Stimulated activated CD4-positive, alpha-beta T cell treated with anti-CD3 and anti-CD28 coated beads, Interleukin-1b, Interleukin-23, amount 100 ng/mL, for 24 hours (primary cell): Measurements from ENCODE around the gene ZBED6.
"Not testable (repeated sequence)": the region's sequence is repeated elsewhere in the genome, so short reads cannot be mapped to it uniquely, and the experiment has no call there.

ENCODE experiments used
- DNase-seq, 4 experiments: peaks; one replicate each; pipeline ENCODE4 v3.0.0-alpha.2; 2020; ENCODE audit warnings: low read depth in 4 of 4, low spot score in 1 of 4

The ZBED6 gene

GRCh38 chr1:203778789-203779188, 16.6 kb upstream of the ZBED6 start:
- DNase-seq, result no peak

GRCh38 chr1:203781962-203782361, 13.5 kb upstream of the ZBED6 start:
- no peak for DNase-seq

DNA sequence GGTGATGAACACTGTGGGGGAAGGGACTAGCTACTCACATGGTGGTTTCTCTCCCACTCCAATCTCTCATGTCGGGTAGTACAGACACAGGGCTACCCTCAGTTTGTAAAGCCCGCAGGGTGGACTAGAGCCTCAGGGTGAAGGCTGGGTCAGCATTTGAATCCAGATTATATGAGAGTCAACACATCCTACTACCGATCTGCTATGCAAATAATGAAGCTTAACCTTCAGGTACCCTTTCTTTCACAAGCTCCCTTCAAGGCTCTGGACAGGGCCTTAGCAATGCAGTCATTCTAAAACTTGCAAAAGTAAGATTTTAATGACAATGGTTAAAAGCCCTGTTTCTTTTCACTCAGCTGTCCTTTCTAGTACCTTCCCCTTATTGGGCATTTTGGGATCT, 5.5 kb upstream of the ZBED6 start:
- no peak for DNase-seq

DNA sequence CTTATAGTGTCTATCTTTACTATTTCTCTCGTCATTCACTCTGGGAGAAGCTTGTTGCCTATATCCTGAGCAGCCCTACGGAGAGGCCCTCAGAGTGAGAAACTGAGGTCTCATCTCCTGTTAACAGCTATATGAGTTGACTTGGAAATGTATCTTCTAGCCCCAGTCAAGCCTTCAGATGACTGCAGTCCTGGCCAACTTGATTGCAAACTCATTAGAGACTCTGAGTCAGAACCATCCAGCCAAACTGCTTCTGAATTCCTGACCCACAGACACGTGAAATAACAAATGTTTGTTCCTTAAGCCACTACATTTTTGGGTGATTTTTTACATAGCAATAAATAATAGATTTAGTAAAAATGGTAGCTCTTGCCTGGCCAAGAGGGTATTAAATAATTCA, 3.9 kb upstream of the ZBED6 start:
- no peak for DNase-seq

- DNase-seq, result no peak
Observed at GRCh38 chr1:203792486-203792885, 2.9 kb upstream of the ZBED6 start.

DNA sequence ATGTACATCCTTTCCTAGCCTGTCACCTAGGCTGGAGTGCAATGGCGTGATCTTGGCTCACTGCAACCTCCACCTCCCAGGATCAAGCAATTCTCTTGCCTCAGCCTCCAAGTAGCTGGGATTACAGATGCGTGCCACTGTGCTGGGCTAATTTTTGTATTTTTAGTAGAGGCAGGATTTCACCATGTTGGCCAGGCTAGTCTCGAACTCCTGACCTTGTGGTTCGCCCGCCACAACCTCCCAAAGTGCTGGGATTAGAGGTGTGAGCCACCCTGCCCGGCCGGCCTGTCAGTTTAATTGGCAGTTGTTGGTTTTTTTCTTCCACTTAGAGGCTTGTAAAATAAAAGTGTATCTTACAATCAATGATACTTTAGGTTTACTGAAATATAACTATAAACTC, 1.9 kb upstream of the ZBED6 start:
- DNase-seq, result not testable (repeated sequence)

DNA sequence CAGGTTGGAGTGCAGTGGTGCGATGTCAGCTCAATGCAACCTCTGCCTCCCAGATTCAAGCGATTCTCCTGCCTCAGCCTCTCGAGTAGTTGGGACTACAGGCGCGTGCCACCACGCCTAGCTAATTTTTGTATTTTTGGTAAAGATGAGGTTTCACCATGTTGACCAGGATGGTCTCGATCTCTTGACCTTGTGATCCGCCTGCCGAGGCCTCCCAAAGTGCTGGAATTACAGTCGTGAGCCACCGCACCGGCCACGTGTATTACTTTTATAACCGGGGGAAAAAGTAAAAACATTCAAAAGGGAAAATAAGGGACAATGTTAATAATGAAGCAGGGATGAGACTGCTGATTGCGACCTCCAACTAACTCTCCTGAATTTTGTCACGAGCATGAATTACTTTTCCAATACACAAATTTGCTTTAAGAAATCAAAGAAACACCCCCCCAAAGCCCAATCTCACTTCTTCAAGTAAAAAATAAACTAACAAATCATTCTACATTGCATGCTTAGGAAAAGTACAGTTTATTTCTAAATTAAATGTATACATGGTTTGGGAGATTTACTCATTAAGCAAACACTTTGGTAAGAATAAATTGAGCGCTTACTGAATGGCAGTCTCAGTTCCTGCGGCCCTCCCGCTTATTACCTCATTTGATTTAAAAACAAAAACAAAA, 521 bp upstream of the ZBED6 start:
- no peak for DNase-seq

- DNase-seq, result peak; percentile 7 to 14 (median 9)
Observed at GRCh38 chr1:203796236-203796605, 798 bp downstream of the ZBED6 start.

- DNase-seq, result no peak
Observed at GRCh38 chr1:203797216-203797615, 1.8 kb downstream of the ZBED6 start.

DNA sequence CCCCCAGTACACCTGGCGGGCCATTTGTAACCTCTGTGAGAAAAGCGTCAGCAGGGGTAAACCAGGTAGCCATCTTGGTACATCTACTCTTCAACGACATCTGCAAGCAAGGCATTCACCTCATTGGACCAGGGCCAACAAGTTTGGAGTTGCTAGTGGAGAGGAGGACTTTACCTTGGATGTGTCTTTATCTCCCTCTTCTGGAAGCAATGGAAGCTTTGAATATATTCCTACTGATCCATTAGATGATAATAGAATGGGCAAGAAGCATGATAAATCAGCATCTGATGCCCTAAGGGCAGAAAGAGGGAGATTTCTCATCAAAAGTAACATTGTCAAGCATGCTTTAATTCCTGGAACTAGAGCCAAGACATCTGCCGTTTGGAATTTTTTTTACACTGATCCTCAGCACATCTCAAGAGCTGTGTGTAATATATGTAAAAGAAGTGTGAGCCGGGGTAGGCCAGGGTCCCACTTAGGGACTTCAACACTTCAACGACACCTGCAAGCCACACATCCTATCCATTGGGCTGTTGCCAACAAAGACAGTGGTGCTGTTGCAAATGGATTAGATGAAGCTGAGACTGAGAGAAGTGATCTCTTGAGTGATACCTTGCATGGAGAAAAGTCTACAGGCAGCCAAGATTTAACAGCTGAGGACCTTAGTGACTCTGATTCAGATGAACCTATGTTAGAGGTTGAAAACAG, 2.7 kb downstream of the ZBED6 start:
- DNase-seq, result no peak

DNA sequence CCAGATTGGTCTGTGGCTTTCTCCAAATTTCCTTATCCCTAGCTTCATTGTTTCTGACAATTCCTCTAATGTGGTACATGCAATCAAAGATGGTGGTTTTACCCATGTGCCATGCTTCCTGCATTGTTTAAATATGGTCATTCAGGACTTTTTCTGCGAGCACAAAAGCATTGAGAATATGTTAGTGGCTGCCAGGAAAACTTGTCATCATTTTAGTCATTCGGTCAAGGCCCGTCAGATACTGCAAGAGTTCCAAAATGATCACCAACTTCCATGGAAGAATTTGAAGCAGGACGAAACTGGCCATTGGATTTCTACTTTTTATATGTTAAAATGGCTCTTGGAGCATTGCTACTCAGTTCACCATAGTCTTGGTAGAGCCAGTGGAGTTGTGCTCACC, 3.7 kb downstream of the ZBED6 start:
- DNase-seq, result no peak

- no peak for DNase-seq
Observed at GRCh38 chr1:203799971-203800370, 4.5 kb downstream of the ZBED6 start.

- DNase-seq, result no peak
Observed at GRCh38 chr1:203805689-203806088, 10.3 kb downstream of the ZBED6 start.

DNA sequence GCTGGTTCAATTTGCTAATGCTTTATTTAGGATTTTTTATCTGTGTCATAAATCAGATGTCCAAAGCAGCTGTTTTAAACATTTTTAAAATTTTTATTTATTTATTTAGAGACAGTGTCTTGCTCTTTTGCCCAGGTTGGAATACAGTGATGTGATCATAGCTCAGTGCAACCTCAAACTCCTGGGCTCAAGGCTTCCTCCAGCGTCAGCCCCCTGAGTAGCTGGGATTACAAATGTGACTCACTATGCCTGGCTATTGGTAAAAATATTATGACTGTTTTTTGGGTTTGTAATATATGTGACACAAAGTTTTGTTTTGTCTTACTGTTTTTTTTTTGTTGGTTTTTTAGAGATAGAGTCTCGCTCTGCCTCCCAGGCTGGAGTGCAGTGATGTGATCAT, 11.8 kb downstream of the ZBED6 start:
- no peak for DNase-seq

- DNase-seq, result no peak
Observed at GRCh38 chr1:203813581-203814341, 18.3 kb downstream of the ZBED6 start.

GRCh38 chr1:203818399-203818798, 23.0 kb downstream of the ZBED6 start:
- DNase-seq, result no peak

DNA sequence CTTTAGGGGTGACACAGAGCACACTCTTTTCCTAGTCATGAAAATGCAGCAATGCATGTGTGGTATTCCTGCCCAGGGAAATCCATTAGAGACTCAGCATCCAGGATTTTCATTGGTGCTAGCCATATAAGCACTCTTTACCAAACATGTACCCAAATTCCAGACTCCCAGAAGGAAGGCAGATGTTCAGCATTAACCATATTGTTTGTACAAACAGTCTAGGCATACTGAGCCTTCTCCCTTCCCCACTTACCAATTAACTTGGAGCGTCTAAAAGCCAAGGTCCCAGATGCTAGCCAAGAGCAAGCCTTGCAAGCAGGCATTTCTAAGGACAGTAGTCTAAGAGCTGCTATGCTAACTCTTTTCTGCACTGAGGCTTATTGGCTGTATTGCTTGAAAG, 27.9 kb downstream of the ZBED6 start:
- no peak for DNase-seq

DNA sequence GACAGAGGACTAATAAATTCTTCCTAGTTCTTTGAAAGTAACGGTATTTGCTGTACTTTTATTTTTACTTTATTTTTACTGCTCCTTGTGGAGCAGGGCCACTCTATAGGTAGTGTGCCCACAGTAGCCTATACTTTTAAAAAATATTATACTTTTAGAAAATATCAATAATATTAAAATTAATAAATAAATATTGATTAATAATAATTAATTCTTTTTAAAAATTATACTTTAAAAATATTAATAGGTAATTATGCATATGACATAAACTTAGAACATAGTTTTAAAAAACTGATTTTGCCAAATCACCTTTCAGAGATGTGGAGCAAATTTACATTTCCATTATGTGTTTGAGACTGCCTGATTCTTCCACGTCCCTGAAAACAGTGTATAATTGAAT, 30.8 kb downstream of the ZBED6 start:
- no peak for DNase-seq

DNA sequence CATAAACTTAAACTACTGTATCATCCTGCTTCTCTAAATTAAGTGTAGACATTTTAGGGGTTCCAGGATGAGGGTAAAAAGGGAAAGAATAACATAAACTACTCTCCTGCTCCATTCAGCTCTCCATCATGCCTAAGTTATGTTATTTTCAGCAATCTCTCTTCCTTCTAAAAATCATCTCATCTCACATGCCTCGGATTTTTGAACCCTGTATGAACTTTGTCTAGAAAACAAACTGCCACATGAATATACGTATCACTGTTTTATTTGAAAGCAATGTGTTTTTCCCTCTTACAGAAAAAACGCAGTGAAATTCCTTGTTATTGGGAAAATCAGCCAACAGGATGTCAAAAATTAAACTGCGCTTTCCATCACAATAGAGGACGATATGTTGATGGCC, 32.6 kb downstream of the ZBED6 start:
- DNase-seq, result no peak

GRCh38 chr1:203828503-203828902, 33.1 kb downstream of the ZBED6 start:
- no peak for DNase-seq

- DNase-seq, result not testable (repeated sequence)
Observed at GRCh38 chr1:203829247-203829646, 33.8 kb downstream of the ZBED6 start.

DNA sequence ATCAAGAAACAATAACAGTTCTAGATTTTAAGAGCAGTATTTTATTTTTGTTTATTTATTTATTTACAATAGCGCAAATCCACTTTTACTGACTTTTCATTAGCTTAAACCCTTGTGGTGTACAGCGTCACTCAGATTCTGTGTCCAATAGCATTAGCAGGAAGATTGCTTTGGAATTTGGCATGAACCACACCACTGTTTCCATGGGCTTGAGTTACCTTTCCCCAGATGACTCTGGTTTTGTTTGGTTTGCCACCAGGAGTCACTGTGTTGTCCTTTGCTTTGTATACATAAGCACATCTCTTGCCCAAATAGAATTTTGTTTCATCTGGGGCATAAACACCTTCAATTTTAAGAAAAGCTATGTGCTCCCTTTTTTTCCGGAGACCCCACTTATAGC, 40.1 kb downstream of the ZBED6 start:
- DNase-seq, result no peak
